HuH-7 (cell line): ENCODE results near the gene INPP5A.

ENCODE experiments used
- DNase-seq: peaks from one replicate; pipeline ENCODE4 v3.0.0; 2011; ENCODE audit warnings: low spot score

The INPP5A gene

GRCh38 chr10:132600416-132600815 is 62.8 kb downstream of the INPP5A start:
- DNase-seq, result no peak

- DNase-seq, result no peak
These were observed 64.0 kb downstream of the INPP5A start for GRCh38 chr10:132601567-132601966.

- no peak for DNase-seq
These were observed 65.0 kb downstream of the INPP5A start for GRCh38 chr10:132602614-132603013.

- DNase-seq, result no peak
These were observed 66.4 kb downstream of the INPP5A start for GRCh38 chr10:132603851-132604533.

GRCh38 chr10:132604686-132605085 is 67.1 kb downstream of the INPP5A start:
- DNase-seq, result no peak

DNA sequence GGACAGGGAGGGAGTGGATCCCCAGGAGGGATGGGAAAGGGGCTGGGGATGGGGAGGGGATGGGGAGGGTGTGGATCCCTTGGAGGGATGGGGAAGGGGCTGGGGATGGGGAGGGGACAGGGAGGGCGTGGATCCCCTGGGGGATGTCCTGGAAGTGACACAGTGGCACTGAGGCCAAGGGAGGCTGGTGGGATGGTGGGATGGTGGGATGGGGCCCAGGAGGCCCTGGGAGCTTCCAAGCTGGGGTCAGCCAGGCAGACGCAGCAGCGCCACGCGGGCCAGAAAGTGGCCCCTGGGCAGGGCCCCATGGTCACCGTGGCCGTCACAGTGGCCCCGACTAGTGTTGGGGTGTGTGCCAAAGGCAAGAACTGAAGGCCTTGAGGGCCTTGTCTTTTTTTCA is 67.8 kb downstream of the INPP5A start:
- no peak for DNase-seq

DNA sequence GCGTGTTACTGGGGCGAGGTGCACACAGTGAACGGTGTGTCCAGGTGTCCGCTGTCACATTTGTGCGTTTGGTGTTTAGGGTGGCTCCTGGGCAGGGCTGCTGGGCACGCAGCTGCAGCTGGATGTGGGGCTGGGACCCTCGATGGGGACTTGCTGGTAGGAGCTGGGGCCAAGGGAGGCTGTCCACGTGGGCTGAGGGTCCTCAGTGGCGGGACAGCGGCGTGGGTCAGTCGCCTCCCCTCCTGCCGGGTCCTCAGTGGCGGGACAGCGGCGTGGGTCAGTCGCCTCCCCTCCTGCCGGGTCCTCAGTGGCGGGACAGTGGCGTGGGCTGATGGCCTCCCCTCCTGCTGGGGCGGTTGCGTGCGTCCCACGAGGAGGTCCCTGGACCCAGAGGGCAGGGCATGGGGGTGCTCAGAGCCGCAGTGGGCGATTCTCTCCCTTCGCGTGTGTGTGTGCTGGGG is 68.5 kb downstream of the INPP5A start:
- no peak for DNase-seq

GRCh38 chr10:132606536-132607316 is 69.1 kb downstream of the INPP5A start:
- DNase-seq, result no peak

DNA sequence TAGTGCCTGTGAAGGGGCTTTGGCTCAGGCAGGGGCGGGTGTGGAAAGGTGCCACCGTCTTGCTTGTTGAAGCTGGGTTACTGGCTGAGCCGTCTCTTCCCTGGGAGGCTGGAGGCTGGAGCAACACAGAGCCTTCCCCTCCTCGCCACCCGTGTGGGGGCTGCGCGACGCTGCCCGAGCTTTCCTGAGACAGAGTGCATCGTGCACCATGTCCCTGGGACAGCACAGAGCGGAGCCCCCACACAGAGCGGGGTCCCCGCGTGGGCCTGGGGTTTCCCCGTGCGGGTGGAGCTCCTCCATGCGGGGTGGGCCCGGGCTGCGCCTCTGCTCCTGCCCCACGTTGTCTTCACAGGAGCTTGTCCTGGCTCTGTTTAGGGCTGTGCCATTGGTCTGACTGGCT is 69.9 kb downstream of the INPP5A start:
- DNase-seq, result no peak

DNA sequence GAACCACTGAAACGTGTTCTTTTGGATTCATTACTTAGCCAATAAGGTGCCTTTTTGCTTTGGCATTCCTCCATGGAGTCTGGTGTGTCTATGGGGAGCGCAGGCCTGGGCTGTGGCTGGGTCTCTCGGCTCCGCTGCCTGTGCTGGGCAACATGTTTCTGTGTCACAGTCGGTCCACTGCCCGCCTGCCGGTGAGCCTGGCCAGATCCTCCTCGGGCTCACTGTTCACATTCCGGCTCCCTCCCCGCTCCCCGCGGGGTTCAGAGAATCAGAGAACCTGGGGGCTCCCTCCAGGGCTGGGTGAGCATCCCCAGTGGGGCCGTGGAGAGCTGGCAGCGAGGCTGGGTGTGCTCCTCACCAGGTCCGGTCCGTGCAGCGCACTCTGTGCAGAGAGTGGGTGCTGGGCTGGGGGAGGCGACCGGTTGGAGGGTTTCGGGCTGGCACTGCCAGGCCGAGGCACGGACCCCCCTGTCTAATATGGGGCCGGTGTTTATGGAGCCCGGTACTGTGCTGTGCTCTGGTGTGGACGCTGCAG is 70.4 kb downstream of the INPP5A start:
- DNase-seq, result no peak

- no peak for DNase-seq
These were observed 71.1 kb downstream of the INPP5A start for GRCh38 chr10:132608511-132609195.

- DNase-seq, result no peak
These were observed 71.6 kb downstream of the INPP5A start for GRCh38 chr10:132609211-132609610.

DNA sequence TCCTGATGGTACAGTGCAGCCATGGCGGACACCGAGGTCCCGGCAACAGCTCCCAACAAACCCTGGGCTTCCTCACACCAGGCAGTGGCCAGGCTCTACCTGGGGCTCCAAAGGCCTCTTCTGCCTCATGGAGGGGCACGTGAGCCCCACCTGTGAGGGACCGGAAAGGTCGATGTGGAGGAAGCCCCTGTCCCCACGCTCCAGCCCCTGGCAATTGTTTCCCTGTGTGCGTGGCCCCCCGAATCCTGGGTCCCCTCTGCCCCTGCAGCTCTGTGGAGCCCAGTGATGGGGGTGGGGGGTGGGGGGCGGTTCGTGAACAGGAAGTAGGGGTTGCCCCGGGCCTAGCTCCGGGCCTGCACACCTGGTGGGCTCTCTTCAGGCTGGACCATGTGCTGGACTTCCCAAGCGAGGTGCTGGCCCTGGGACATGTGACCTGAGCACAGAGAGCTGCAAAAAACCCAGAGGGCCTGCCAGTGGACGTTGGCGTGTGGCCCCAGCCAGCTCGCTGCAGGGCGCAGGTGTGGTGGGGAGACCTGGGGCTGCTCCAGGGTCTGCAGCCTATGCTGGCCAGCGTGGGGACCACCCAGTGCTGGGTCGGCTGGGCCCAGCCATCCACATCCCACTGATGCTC is 72.6 kb downstream of the INPP5A start:
- no peak for DNase-seq

- no peak for DNase-seq
These were observed 73.7 kb downstream of the INPP5A start for GRCh38 chr10:132611026-132611910.

DNA sequence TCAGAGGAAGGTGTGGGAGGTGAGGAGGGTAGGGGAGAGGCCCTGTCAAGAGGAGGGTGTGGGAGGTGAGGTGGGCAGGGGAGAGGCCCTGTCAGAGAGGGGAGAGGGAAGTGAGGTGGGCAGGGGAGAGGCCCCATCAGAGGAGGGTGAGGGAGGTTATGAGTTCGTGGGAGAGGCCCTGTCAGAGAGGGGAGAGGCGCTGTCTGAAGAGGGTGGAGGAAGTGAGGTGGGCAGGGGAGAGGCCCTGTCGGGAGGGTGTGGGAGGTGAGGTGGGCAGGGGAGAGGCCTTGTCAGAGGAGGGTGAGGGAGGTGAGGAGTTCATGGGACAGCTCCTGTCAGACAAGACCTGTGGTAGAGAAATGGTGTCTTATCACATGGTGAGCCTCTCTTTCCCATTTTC is 74.4 kb downstream of the INPP5A start:
- DNase-seq, result no peak

- no peak for DNase-seq
These were observed 75.3 kb downstream of the INPP5A start for GRCh38 chr10:132612571-132613504.

- no peak for DNase-seq
These were observed 76.2 kb downstream of the INPP5A start for GRCh38 chr10:132613566-132614348.

DNA sequence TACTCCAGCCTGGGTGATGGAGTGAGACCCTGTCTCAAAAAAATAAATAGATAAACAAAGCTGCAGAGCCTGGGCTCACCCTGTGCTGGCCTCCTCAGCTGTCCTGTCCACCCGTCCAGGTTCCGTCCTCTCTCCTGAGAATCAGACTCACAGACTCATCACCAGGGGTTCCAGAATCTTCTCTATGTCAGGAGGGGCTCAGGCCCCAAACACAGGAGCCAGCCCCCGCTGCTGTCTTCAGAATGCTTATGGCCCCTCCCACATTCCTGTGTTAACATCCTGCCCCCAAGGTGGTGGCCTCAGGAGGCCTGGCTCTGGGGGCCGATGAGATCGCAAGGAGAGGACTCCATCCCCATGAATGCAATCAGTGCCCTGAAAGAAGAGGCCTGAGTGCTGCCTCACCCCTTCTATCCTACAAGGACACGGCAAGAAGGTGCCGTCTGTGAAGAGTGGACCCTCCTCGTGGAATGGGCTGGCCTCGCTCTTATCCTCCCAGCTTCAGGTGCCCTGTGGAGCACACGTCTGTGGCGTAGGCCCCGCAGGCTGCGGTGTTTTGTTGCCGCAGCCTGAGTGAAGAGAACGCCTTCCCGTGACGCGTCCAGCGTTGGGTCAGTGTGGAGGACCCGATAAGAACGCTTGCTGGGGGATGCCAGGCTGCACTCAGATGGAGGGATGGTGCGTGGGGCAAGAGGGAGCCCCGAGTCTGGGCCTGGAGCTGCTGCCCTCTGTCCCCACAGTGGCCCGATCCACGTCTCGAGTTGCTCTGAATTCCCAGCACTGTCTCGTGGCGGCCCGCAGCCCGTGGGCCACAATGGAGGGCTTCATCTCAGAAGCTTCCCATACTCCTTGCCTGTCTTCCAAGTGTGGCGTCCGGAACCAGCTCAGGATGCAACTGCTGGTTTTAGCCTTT is 77.1 kb downstream of the INPP5A start:
- no peak for DNase-seq
